GM18507 (cell line): ENCODE data around the gene RALGAPB.
"Not testable (repeated sequence)": the region's sequence is repeated elsewhere in the genome, so short reads cannot be mapped to it uniquely, and the experiment has no call there.

Experiments used
- DNase-seq: peaks from one replicate; pipeline ENCODE4 v3.0.0; 2011; ENCODE audit warnings: low read depth; ENCODE audit not compliant: insufficient read length; ENCODE audit errors: extremely low spot score
- FAIRE-seq: peaks from 2 replicates; lab custom pipeline; 2011; peaks lifted over from hg19 to GRCh38; lab: Jason Lieb, UNC

Gene RALGAPB

DNA sequence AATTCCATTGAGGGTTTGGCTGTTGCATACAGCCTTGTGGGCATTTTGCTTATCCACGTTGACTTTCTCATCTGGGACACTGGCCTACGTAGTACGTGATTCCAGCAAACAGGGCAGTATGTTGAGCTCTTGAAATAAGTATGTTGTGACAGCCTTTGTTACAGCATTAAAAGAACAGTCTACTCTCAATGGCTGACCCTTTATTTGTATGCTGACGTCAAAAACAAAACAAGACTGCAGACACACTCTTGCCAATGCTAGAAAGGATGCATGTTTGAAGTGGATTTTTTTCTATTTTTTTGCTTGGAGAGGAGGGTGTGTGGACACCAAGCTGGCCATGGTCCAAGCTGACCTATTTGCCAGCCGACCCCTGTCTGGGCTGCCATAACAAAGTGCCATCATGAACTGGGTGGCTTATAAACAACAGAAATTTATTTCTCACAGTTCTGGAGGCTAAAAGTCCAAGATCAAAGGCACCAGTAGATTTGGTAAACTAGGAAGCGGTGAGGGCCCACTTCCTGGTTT lies 26.7 kb upstream of the RALGAPB start:
- DNase-seq = no peak
- FAIRE-seq = no peak

DNA sequence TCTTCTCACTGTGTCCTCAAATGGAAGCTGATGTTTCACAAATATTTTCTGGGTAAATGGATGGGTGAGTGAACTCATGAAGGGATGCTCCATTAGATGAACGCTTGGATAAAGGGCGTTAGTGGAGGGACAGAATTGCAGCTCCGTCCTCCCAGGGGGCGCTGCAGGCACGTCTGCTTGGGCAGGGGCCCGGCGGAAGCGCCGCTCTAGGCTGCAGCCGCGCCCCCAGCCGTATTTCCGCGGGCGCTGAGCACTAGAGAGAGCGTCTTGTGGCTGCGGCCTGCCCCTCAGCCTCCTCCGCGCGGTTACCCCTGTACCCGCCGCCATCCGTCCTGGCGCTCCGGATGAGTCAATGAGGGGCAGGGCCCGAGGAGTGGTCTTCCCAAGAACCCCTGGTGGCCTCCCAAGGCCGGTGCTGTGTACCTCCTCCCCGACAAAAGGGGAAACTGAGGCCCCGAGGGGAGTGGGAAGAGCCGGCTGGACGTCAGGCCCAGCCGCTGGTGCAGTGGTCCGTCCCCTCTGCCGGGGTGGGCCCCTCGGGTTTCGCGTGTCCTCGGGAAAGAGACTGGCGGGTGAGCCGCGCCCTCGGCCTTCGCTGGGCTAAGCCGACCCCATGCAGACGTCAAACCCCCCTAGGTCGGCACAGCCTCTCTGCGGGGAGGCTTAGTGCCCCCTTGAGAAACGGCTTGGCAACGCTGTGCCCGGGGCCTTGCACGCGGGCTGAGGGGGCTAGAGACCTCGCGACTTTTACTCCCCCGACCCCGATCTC lies 26.0 kb upstream of the RALGAPB start:
- FAIRE-seq (peak; percentile 77), DNase-seq (peak; percentile 84)

DNA sequence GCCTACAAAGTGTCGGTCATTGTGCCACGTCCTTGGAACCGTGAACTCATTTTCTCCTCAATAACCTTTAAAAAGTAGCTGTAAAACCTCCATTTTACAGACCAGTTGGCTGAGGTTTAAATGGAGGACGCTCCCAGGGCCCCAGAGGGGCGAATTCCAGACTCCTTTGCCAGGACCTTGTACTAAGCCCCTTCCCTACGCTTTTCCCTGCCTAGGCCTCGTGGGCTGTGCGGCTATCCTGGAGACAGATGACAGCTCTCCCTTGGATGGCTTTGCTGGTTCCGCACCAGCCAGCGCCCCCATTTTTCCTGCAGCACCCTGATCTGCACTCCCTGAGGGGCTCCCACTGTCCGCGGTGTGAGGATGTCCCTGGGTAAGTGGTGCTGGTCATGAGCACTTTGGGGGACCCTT lies 25.4 kb upstream of the RALGAPB start:
- FAIRE-seq (no peak), DNase-seq (no peak)

DNA sequence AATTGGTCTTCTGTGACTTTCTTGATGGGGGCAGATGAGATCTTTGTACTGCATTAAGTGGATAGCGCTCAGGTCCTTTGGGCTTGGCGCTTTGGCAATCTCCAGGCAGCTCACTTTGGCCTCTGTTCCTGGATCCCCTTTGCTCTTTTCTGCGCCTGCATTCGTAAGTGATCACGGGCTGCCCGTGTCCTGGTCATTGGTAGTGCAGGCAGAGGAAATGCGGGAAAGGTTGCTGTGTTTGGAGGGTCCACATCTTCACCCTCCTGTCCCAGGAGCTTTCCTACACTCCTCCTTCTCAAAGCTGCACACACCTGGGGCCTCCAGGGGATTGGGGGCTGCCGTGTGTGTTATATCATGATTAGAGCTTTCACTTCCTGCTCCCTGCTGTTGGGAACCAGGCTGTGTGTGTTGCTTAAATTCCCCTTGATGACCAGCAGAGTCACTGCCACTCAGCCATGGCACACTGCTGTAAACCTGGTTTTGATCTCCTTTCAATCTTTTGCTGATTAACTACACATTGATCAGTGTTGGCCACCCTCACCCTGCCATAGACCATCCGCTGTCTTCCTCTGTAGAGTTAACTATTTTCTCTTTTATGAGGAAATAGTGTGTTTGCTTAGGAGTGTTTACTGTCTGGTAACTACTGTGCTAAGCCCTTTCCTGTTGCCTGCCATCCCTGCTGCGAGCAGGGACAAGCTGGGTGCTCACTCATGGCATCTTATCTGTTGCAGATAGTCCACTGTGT lies 24.5 kb upstream of the RALGAPB start:
- no peak for FAIRE-seq
- DNase-seq = no peak

DNA sequence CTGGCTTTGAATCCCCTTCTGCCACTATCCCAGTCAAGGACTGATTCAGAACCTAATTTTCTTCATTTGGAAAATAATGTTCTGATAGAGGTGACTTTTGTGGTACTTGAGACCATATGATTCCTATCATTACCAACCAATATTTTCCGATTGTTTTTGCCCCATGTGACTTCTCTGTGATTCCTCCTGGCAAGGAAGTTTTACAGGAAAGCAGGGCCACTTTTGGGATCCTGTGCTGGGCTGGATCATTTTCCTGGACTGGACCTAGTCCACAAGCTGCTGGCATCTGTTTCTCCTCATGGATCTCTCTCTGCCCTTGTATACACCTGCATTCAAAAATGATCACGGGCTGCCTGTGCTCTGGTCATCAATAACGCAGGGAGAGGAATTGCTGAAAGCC lies 23.6 kb upstream of the RALGAPB start:
- no peak for DNase-seq
- no peak for FAIRE-seq

DNA sequence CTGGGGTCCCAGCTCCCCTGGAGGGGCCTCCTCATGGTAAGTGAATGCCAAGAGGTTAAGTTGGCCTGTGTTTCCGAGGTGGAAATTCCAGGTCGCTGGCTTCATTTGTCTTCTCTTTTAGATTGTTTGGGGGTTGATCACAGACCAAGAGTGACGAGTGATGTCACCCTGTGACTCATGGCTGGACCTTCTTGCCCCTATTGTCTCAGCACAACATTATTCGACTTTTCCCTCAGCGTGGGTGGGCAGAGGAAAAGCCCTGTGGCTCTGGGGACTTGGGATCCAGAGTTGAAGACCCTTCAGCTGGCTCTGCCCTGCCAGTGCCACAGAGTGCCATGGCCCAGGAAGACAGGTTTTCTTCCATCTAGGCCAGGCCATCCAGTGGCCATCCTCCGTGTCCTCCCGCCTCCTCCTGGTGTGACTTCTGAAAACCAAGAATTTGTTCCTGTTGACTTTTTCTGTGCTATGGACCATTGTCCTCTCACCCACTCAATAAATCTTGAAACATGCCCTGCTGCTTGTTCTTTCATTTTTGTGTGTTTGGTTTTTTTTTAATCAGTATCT lies 22.1 kb upstream of the RALGAPB start:
- DNase-seq = no peak

DNA sequence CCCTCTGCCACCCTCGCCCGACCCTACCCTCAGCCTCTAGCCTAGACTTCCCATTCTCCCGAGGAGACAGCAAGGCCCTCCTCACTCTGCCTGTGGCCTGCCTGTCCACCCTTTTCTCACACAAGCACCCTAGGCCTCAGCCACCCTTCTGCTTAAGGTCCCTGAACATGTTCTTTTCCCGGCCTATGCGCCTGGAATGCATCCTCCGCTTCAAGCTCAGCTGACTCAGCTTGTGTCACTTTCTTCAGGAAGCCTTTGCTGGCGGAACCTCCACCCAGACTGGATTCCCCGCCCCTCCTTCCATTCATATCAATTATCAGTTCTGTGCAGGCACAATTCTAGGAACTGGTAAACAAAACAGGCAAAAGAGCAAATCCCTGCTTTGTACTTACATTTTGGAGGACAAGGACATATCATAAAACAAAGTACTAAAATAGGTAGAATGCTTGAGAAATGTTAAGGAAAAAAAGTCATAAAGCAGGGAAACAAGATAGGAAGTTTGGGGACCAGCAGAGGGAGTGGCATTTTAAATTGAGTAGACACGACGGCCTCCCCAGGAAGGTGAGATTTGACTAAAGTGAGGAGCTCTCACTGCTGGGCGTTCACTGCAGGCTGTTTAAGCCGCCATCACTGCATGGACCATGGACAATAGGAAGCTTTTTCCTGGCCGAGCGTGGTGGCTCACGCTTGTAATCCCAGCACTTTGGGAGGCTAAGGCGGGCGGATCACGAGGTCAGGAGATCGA lies 19.6 kb upstream of the RALGAPB start:
- FAIRE-seq (no peak), DNase-seq (no peak)

More for the DNA sequence above, 22.1 kb upstream of the RALGAPB start:
- no peak for FAIRE-seq

DNA sequence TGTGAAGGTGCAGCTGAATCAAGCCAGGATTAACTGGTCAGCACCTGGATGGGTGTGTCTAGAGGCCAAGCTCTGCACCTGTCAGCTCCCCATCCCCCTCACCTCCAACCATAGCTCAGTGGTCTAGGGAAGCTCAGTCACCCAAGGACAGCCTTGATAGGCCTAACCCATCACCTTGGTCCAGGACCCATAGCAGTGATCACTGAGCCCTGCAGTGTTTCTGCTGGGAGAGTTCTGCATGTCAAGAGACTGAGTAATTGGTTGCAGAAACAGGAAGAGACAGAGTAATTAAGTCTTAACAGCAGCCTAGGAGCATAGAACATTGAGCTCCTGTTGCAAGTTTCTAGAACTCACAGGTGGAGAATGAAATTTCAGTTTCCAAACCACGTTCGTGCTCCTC lies 18.7 kb upstream of the RALGAPB start:
- FAIRE-seq (peak; percentile 56), DNase-seq (no peak)

DNA sequence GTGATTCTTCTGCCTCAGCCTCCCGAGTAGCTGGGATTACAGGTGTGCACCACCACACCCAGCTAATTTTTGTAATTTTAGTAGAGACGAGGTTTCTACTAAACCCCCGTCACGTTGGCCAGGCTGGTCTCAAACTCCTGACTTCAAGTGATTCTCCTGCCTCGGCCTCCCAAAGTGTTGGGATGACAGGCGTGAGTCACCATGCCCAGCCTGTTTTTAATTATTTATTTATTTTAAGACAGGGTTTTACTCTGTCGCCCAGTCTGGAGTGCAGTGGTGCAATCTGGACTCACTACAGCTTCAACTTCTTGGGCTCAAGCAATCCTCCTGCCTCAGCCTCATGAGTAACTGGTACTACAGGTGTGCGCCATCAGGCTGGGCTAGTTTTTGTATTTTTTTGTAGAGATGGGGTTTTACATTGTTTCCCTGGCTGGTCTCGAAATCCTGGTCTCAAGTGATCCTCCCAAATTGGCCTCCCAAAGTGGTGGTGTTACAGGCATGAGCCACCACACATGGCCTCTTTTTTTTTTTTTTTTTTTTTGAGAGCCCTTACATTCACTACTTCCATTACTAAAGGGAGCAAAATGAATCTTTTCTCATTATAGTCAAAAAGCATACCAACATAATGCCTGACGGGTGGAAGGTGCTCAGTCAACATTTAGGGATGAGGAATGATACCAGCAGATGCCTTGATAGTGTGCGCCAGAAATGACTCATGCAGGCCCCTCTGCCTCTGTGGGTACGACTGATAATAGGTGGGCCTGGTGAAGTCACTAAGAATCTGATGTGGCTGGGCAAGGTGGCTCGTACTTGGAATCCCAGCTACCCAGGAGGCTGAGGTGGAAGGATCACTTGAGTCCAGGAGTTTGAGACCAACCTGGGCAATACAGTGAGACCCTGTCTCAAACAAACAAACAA lies 17.8 kb upstream of the RALGAPB start:
- FAIRE-seq = no peak
- no peak for DNase-seq

DNA sequence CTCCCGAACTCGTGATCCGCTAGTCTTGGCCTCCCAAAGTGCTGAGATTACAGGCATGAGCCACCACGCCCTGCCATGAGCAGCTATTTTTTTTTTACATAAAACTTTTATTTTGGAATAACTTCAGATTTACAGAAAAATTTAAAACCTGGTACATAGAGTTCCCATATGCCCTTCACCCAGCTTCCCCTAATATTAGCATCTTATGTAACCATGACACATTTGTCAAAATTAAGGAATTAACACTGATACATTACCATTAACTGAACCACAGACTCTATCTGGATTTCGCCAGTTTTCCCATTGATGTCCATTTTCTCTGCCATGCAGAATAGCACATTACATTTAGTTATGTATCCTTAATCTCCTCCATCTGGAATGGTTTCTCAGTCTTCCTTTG lies 14.3 kb upstream of the RALGAPB start:
- DNase-seq (no peak), FAIRE-seq (no peak)

DNA sequence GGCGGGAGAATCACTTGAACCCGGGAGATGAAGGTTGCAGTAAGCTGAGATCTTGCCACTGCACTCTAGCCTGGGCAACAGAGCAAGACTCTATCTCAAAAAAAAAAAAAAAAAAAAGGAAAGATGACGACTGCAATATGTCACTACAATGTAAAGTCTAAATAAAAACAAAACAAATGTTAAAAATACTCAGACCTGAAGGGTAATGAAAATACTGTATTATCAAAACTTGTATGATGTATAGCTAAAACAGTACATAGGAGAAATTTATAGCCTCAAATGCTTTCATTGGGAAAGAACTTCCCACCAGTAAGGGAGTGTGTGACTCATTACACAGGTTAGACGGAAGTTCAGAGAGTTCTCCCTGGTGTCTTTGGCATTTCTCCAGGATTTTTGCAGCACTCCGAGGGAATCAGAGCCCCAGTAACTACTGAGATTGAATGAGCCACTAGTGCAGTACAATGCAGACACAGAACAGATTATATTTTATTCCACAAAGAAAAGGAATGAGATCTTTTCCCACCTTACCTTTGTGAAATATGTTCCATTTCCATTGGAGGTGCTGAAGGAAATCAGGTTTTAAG lies 12.5 kb upstream of the RALGAPB start:
- no peak for FAIRE-seq
- no peak for DNase-seq

DNA sequence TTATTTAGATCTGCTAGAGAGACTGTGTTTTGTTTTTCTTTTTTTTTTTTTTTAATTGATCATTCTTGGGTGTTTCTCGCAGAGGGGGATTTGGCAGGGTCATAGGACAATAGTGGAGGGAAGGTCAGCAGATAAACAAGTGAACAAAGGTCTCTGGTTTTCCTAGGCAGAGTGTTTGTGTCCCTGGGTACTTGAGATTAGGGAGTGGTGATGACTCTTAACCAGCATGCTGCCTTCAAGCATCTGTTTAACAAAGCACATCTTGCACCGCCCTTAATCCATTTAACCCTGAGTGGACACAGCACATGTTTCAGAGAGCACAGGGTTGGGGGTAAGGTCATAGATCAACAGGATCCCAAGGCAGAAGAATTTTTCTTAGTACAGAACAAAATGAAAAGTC lies 12.0 kb upstream of the RALGAPB start:
- not testable (repeated sequence) for FAIRE-seq

DNA sequence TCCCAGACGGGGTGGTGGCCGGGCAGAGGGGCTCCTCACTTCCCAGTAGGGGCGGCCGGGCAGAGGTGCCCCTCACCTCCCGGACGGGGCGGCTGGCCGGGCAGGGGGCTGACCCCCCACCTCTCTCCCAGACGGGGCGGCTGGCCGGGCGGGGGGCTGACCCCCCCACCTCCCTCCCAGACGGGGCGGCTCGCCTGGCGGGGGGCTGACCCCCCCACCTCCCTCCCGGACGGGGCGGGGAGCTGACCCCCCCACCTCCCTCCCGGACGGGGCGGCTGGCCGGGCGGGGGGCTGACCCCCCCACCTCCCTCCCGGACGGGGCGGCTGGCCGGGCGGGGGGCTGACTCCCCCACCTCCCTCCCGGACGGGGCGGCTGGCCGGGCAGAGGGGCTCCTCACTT lies 11.5 kb upstream of the RALGAPB start:
- not testable (repeated sequence) for FAIRE-seq, DNase-seq

More for the DNA sequence above, 12.0 kb upstream of the RALGAPB start:
- not testable (repeated sequence) for DNase-seq

DNA sequence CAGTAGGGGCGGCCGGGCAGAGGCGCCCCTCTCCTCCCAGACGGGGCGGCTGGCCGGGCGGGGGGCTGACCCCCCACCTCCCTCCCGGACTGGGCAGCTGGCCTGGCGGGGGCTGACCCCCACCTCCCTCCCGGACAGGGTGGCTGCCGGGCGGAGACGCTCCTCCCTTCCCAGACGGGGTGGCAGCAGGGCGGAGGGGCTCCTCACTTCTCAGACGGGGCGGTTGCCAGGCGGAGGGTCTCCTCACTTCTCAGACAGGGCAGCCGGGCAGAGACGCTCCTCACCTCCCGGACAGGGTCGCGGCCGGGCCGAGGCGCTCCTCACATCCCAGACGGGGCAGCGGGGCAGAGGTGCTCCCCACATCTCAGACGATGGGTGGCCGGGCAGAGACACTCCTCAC lies 11.1 kb upstream of the RALGAPB start:
- DNase-seq, FAIRE-seq: not testable (repeated sequence)

DNA sequence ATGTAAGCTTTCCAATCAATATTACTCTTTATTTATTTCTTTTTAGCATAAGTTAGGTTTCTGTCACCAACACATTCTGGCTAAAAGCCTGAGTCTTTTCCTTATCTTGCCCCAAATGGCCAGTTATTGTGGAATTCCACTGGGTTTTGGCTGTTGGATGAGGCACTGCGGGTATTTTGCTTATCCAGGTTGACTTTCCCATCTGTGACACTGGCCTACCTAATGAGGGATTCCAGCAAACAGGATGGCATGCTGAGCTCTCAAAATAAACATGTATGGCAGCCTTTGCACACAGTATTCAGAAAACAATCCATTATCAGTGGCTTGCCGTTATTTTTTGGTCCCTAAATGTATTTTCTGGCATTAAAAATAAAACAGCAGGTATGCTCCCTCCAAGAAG lies 6.5 kb upstream of the RALGAPB start:
- no peak for FAIRE-seq
- no peak for DNase-seq

DNA sequence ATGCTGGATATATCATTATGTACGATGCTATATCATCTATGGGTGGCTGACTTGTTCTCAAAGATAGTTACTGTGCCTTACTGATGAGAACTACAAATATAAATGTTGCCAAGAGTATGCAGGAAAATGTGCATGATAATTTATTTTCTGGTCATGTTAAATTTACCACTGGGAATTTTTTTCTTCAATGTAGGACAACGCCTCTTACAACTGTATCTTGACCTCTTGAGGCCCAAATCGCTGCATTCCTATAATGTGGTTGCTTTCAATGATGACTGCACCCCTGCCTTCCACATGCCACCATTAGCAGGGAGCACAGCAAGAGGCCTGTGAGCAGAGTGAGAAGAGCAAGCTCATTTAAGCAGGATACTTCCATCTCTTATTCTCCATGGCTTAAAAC lies 5.7 kb upstream of the RALGAPB start:
- DNase-seq = no peak
- no peak for FAIRE-seq

DNA sequence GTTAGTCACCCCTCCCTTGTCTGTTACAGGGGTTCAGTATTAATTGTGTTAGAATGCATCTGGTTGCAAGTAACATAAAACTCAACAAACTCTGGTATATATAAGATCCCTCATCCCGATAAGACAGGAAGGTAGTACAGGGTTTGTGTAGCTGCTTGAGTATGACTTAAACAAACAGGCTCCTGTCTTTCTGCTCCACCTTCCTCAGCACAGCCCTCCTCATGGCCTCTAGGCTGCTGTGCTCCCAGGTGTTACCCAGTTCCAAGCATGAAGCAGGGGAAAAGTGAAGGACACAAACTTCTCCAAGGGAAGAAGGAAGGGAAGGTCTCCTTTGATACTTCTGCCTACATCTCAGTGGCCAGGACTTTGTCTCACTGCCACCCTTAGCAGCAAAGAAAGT lies 1.4 kb upstream of the RALGAPB start:
- FAIRE-seq (no peak), DNase-seq (no peak)

DNA sequence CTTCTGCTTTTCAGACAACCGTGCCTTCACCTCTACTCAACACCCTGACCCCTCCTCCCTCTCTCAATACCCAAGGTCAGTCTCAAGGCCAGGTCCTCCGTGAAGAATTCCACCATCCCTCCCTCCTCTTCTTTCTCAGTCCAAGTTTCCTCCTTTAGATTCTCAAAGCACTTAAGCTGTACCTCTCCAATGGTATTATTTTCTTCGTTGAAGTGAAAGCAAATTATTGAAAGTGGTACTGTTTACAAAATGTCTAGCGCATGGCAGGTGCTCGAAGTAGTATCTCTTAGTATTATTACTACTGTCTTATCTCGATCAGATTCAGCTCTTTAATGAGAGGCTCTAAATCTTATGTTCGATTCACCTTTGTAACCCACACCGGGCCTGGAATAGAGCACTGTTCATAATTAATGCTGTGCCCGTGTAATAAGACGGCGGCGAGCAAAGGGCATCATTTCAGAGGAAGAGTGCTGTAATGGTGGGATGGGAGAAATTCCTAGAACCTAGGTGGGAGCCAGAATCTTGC lies 593 bp upstream of the RALGAPB start:
- FAIRE-seq (no peak), DNase-seq (no peak)
